Activated CD8-positive, alpha-beta T cell treated with anti-CD3 and anti-CD28 coated beads for 36 hours (primary cell): Measurements from ENCODE around the gene SEC23A. TPM values are rescaled to one million over a fixed set of nuclear protein-coding genes. Genes with fewer than 3 reads are reported as not detected.

Source experiments
- ATAC-seq: fragments of 200-7000 bp; cut with Tn5 transposase; one replicate; pipeline ENCODE4 v1.10.0; 2021; ENCODE audit warnings: mild to moderate bottlenecking, moderate library complexity
- CTCF ChIA-PET: fragments of 350-600 bp; sonication (Branson Sonifier 250); formaldehyde crosslinking; loops from one replicate; lab custom pipeline; 2021; ENCODE audit warnings: antibody characterized with exemption; lab: Charles Lee
- POLR2A ChIA-PET: fragments of 350-600 bp; sonication (Branson Sonifier 250); formaldehyde crosslinking; loops from one replicate; lab custom pipeline; 2021; ENCODE audit warnings: antibody characterized with exemption; lab: Charles Lee
- DNase-seq: peaks from one replicate; pipeline ENCODE4 v3.0.0-alpha.2; 2020
- H3K27ac Mint-ChIP-seq: one replicate; pipeline ENCODE4 v1.8.0; 2021; ENCODE audit warnings: mild to moderate bottlenecking, mixed read lengths
- H3K27me3 Mint-ChIP-seq: one replicate; pipeline ENCODE4 v1.8.0; 2021; ENCODE audit warnings: mixed read lengths
- H3K36me3 Mint-ChIP-seq: one replicate; pipeline ENCODE4 v1.8.0; 2021; ENCODE audit warnings: low read depth, mixed read lengths
- H3K4me1 Mint-ChIP-seq: one replicate; pipeline ENCODE4 v1.8.0; 2021; ENCODE audit warnings: low read depth, mixed read lengths
- H3K4me3 Mint-ChIP-seq: one replicate; pipeline ENCODE4 v1.8.0; 2021; ENCODE audit warnings: mild to moderate bottlenecking, moderate library complexity, mixed read lengths
- H3K9me3 Mint-ChIP-seq: one replicate; pipeline ENCODE4 v1.8.0; 2021; ENCODE audit warnings: mixed read lengths
- CTCF ChIP-seq: fragments of 200-600 bp; IDR thresholded peaks from one replicate; pipeline ENCODE4 v1.8.0; 2022; ENCODE audit warnings: antibody characterized with exemption, mild to moderate bottlenecking
- intact Hi-C: fragments of 100-400 bp; cut with micrococcal nuclease; formaldehyde crosslinking; loops from one replicate; pipeline ENCODE4 v1.10.0; 2022
- total RNA-seq, 2 experiments: library from RNA; stranded (reverse); gene quantifications; one replicate each; pipeline ENCODE4 v1.2.3, GENCODE V29; 2021

SEC23A gene
- total RNA-seq, 2 experiments from 2014 or later: 45.4 to 45.6 TPM

DNA sequence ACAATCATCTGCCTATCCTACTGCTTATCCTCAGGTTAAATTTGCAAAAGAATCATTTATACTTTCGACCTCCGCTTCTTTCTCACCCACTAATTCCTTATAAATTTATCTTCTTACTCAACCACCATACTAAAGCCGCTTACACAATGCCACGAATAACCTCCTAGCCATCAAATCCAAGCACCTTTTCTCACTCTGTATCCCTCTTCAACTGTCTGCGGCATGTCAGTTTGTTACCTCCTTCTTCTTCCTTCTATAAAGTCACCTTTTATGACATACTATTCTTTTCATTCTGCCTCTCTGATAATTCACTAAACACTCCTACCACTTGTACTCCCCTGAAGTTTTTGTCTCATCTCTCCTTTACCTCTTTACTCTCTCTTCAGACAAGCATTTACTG, 66.3 kb downstream of the SEC23A start:
- intact Hi-C loops: no loop called here
- POLR2A ChIA-PET: no interaction called here

DNA sequence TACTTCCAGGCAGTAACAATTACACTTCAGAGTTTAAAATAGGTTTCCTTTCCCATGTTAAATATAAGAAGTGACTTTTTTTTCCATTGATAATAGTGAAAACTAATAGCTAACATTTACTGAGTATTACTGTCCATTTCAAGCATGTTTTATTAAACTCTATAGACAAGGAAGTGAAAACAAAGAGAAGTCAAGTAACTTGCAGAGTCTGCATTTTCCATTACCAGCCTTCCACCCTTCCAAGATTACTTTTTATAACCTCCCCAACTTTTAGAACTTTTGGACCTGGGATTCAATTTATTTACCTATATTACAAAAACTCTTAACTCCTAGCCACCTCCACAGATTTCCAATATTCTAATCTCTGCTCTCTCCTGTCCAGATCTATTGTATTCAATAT, 67.7 kb downstream of the SEC23A start:
- H3K27me3 Mint-ChIP-seq: no peaks in the 10 kb centered on the region
- H3K27ac Mint-ChIP-seq: no peak overlapping the region
- intact Hi-C loops: no loop called here
- no peak for TF ChIP-seq CTCF
- ChIA-PET CTCF (interaction anchor here (2.0 kb wide), 1 partner anchor 20 kb away, joined by 10 read pairs; no protein-coding TSS in a partner anchor), POLR2A (interaction anchor here (1.0 kb wide), 1 partner anchor 11 kb away, joined by 3 read pairs; no protein-coding TSS in a partner anchor)
- no peak overlapping the region for H3K4me3 Mint-ChIP-seq
- H3K9me3 Mint-ChIP-seq: no peaks in the 10 kb centered on the region
- H3K4me1 Mint-ChIP-seq: peaks cover 10% of the 10 kb centered on the region
- DNase-seq (no peak), ATAC-seq (no peak)
- peaks cover 28% of the 10 kb centered on the region for H3K36me3 Mint-ChIP-seq

More for the DNA sequence above, 66.3 kb downstream of the SEC23A start:
- Mint-ChIP-seq H3K4me3 (no peak overlapping the region), H3K27ac (no peak overlapping the region), H3K27me3 (no peaks in the 10 kb centered on the region), H3K9me3 (no peaks in the 10 kb centered on the region), H3K4me1 (peaks cover 10% of the 10 kb centered on the region), H3K36me3 (peaks cover 27% of the 10 kb centered on the region)
- no peak for DNase-seq
- no peak for TF ChIP-seq CTCF
- no peak for ATAC-seq
- CTCF ChIA-PET: no interaction called here

DNA sequence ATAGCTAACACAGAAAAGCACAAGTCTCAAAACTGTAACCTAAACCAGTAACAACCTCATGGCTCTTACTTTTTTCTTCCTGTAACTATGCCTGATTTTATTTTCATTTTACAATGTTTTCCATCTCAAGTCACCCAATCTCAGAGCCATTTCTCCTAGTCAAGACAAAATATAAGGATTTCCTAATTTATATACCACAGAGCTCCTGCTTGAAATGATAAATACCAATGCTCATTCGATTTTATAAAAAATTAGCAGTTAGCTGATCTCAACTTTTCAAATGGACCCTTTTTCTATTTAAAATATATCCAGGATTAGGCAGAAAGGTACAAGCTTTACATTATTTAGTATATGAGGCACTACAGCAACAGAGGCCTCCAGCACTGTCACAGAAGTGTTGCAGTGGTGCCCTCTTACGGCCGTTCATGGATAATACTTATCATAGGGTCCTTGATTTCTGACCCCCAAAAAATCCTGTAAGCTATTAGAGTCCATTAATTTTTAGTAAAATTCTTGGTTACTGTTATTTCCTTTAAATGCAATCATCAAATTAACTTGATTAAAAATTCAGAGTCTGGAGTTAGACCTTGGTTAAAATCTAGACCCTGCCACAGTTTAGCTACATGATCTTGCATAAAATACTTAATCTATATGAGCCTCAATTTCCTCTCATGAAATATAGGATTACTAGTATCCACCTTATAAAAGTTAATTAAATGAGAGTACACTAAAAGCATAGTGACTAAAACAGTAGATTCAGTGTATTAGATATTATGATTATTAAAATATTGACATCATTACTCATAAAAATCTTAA, 68.3 kb downstream of the SEC23A start:
- no peak for TF ChIP-seq CTCF
- H3K36me3 Mint-ChIP-seq: peaks cover 31% of the 10 kb centered on the region
- no peaks in the 10 kb centered on the region for H3K9me3 Mint-ChIP-seq
- no peak overlapping the region for H3K27ac Mint-ChIP-seq
- peaks cover 10% of the 10 kb centered on the region for H3K4me1 Mint-ChIP-seq
- no peak overlapping the region for H3K4me3 Mint-ChIP-seq
- ChIA-PET POLR2A (interaction anchor here (1.0 kb wide), 1 partner anchor 10 kb away, joined by 3 read pairs; no protein-coding TSS in a partner anchor), CTCF (interaction anchor here (1.3 to 2.0 kb wide), 2 partner anchors 12 to 19 kb away, joined by 3 to 10 read pairs; no protein-coding TSS in a partner anchor)
- ATAC-seq (no peak), DNase-seq (no peak)
- no peaks in the 10 kb centered on the region for H3K27me3 Mint-ChIP-seq
- intact Hi-C loops: no loop called here

DNA sequence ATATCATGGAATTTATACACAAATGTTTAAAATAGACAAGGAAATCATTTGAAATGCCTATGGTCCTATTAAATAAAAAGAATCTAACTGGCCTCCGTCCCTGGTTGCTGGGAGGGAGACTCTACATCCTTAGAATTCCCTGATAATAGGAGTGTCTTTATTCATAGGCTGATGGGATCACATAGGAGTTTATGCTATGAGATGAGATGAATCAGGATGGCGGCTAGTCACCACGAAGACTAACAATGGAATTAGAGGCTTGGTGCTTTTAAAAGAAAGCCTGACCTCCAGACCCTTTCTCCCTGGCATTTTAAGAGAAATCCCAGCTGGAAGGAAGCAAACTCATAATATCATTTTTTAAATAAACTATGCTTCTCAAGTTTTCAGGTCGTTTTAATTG, 69.7 kb downstream of the SEC23A start:
- DNase-seq (no peak), ATAC-seq (no peak)
- no peak overlapping the region for H3K27ac Mint-ChIP-seq
- H3K27me3 Mint-ChIP-seq: no peaks in the 10 kb centered on the region
- intact Hi-C loops: no loop called here
- H3K36me3 Mint-ChIP-seq: peaks cover 20% of the 10 kb centered on the region
- H3K4me1 Mint-ChIP-seq: no peaks in the 10 kb centered on the region
- POLR2A ChIA-PET: no interaction called here
- no peak overlapping the region for H3K4me3 Mint-ChIP-seq
- no peaks in the 10 kb centered on the region for H3K9me3 Mint-ChIP-seq
- CTCF ChIA-PET: interaction anchor here (1.3 kb wide), 1 partner anchor 13 kb away, joined by 3 read pairs; no protein-coding TSS in a partner anchor
- no peak for TF ChIP-seq CTCF

GRCh38 chr14:39030209-39030608, 72.8 kb downstream of the SEC23A start:
- Mint-ChIP-seq H3K27ac (no peak overlapping the region), H3K9me3 (no peaks in the 10 kb centered on the region), H3K4me3 (no peak overlapping the region), H3K36me3 (peaks cover 16% of the 10 kb centered on the region), H3K4me1 (no peaks in the 10 kb centered on the region), H3K27me3 (no peaks in the 10 kb centered on the region)
- ATAC-seq: no peak
- TF ChIP-seq CTCF: no peak
- POLR2A ChIA-PET: no interaction called here
- CTCF ChIA-PET: interaction anchor here (2.1 kb wide), 1 partner anchor 15 kb away, joined by 6 read pairs; no protein-coding TSS in a partner anchor
- DNase-seq: no peak
- intact Hi-C loops: no loop called here
